HepG2 (cell line): ENCODE measurements around the gene EGLN2. TPM values are rescaled to one million over a fixed set of nuclear protein-coding genes. Genes with fewer than 3 reads are reported as not detected.

ENCODE experiments used
- CREB1 ChIP-seq, 2 experiments: fragments of 450-650 bp in 1 of 2; IDR thresholded peaks; 2 replicates each; pipeline ENCODE4 v1.6.1; 2016 to 2017; ENCODE audit warnings: control low read depth in 1 of 2, mild to moderate bottlenecking in 1 of 2, missing compliant biosample characterization in 1 of 2, missing genetic modification characterization in 1 of 2
- HIVEP1 ChIP-seq: sonication (generic); formaldehyde crosslinking; IDR thresholded peaks from 2 replicates; pipeline ENCODE4 v1.4.0; 2020; ENCODE audit warnings: mild to moderate bottlenecking, missing genetic modification reagents
- HOXA5 ChIP-seq: sonication (generic); formaldehyde crosslinking; IDR thresholded peaks from 2 replicates; pipeline ENCODE4 v1.4.0; 2020; ENCODE audit warnings: missing genetic modification reagents
- KLF6 ChIP-seq: IDR thresholded peaks from 2 replicates; pipeline ENCODE4 v1.8.0; 2016; ENCODE audit warnings: missing biosample characterization, missing genetic modification reagents
- KLF9 ChIP-seq: IDR thresholded peaks from 2 replicates; pipeline ENCODE4 v1.6.1; 2016; ENCODE audit warnings: low read depth
- NR2F2 ChIP-seq: IDR thresholded peaks from 2 replicates; pipeline ENCODE4 v1.6.1; 2012; ENCODE audit warnings: low read depth, inconsistent platforms, borderline replicate concordance
- POLR2AphosphoS5 ChIP-seq: IDR thresholded peaks from 2 replicates; pipeline ENCODE4 v1.6.1; 2012; ENCODE audit warnings: low read depth, low read length
- TARDBP ChIP-seq: sonication (generic); formaldehyde crosslinking; IDR thresholded peaks from 2 replicates; pipeline ENCODE4 v1.8.0; 2022; ENCODE audit warnings: mild to moderate bottlenecking, missing genetic modification reagents
- TOPORS ChIP-seq: sonication (generic); formaldehyde crosslinking; IDR thresholded peaks from 2 replicates; pipeline ENCODE4 v1.8.0; 2023; ENCODE audit warnings: mild to moderate bottlenecking, missing genetic modification reagents
- ZBED4 ChIP-seq: sonication (generic); formaldehyde crosslinking; IDR thresholded peaks from 2 replicates; pipeline ENCODE4 v1.4.0; 2020; ENCODE audit warnings: missing genetic modification reagents, borderline replicate concordance
- ZFP91 ChIP-seq: sonication (generic); formaldehyde crosslinking; IDR thresholded peaks from 2 replicates; pipeline ENCODE4 v1.9.0; 2022; ENCODE audit warnings: missing genetic modification reagents, mild to moderate bottlenecking, borderline replicate concordance
- ZGPAT ChIP-seq: IDR thresholded peaks from 2 replicates; pipeline ENCODE4 v1.6.1; 2016; ENCODE audit warnings: mild to moderate bottlenecking
- ZNF496 ChIP-seq: sonication (generic); formaldehyde crosslinking; IDR thresholded peaks from 2 replicates; pipeline ENCODE4 v1.8.1; 2023; ENCODE audit warnings: mild to moderate bottlenecking, moderate library complexity, missing genetic modification reagents; ENCODE audit not compliant: insufficient replicate concordance
- ZNF891 ChIP-seq: sonication (generic); formaldehyde crosslinking; IDR thresholded peaks from 2 replicates; pipeline ENCODE4 v1.5.0; 2020; ENCODE audit warnings: mild to moderate bottlenecking, missing genetic modification reagents
- polyA plus RNA-seq, 8 experiments: library from polyadenylated mRNA; depleted of rRNA in 3 of 8; stranded (reverse) in 7 of 8; unstranded in 1 of 8; fragments of >200 nt; fragmentation: Illumina TruSeq in 4 of 8; extraction: Trizol in 4 of 8; gene quantifications; 2 replicates each; pipeline versions ENCODE4 v1.2.1 to v1.2.3, GENCODE V29; 2011 to 2016; ENCODE audit warnings: low read depth in 4 of 8, missing spikeins in 1 of 8, mixed read lengths in 1 of 8; ENCODE audit not compliant: insufficient read depth in 1 of 8
- total RNA-seq, 5 experiments: library from RNA; depleted of rRNA; stranded (reverse); fragments of >200 nt; fragmentation: Illumina TruSeq; extraction: Trizol; gene quantifications; 2 replicates each; pipeline ENCODE4 v1.2.3, GENCODE V29; 2016; ENCODE audit warnings: low read depth in 1 of 5
- TF ChIP-seq, protein P1 (sequence below): IDR thresholded peaks from 2 replicates; pipeline ENCODE4 v1.6.1; 2012; ENCODE audit warnings: low read length, improper control_type of control experiment

EGLN2 gene
- total and polyA plus RNA-seq, 2 of the 13 experiments (the other 11 are each of a cell fraction or from before 2014, with no cell fraction given), result 16.5 to 40.8 TPM

- TF ChIP-seq, protein P1, sequence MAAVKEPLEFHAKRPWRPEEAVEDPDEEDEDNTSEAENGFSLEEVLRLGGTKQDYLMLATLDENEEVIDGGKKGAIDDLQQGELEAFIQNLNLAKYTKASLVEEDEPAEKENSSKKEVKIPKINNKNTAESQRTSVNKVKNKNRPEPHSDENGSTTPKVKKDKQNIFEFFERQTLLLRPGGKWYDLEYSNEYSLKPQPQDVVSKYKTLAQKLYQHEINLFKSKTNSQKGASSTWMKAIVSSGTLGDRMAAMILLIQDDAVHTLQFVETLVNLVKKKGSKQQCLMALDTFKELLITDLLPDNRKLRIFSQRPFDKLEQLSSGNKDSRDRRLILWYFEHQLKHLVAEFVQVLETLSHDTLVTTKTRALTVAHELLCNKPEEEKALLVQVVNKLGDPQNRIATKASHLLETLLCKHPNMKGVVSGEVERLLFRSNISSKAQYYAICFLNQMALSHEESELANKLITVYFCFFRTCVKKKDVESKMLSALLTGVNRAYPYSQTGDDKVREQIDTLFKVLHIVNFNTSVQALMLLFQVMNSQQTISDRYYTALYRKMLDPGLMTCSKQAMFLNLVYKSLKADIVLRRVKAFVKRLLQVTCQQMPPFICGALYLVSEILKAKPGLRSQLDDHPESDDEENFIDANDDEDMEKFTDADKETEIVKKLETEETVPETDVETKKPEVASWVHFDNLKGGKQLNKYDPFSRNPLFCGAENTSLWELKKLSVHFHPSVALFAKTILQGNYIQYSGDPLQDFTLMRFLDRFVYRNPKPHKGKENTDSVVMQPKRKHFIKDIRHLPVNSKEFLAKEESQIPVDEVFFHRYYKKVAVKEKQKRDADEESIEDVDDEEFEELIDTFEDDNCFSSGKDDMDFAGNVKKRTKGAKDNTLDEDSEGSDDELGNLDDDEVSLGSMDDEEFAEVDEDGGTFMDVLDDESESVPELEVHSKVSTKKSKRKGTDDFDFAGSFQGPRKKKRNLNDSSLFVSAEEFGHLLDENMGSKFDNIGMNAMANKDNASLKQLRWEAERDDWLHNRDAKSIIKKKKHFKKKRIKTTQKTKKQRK, result no peak
- TF ChIP-seq TARDBP, result no peak; the same call in 1 of the 2 replicates
- peak; percentile 46; the same call in 1 of the 2 replicates for TF ChIP-seq HOXA5 (CRISPR knock-in tag)
- peak; percentile 70; the same call in 1 of the 2 replicates for TF ChIP-seq ZFP91 (CRISPR knock-in tag)
- peak; percentile 58; the same call in 1 of the 2 replicates for TF ChIP-seq ZBED4 (CRISPR knock-in tag)
- no peak for TF ChIP-seq ZNF496 (CRISPR knock-in tag)
- peak; percentile 55 for TF ChIP-seq ZGPAT (CRISPR knock-in tag)
- TF ChIP-seq NR2F2, result peak; percentile 28; the same call in 1 of the 2 replicates
- TF ChIP-seq KLF6 (CRISPR knock-in tag), result no peak
- TF ChIP-seq HIVEP1 (CRISPR knock-in tag), result peak; percentile 82
- TF ChIP-seq ZNF891, result no peak
- TF ChIP-seq KLF9 (CRISPR knock-in tag), result no peak
- TF ChIP-seq TOPORS (CRISPR knock-in tag), result no peak
- TF ChIP-seq CREB1 (IDR thresholded peaks at IDR 0.05), result 0 out of 2 replicates have a peak, but pooled peaks have one; percentile 11
- TF ChIP-seq CREB1 (CRISPR knock-in tag; IDR thresholded peaks at IDR 0.05), result peak; percentile 34; the same call in 1 of the 2 replicates
- TF ChIP-seq POLR2AphosphoS5, result peak; percentile 56
Observed at GRCh38 chr19:40797963-40798682, 868 bp upstream of the EGLN2 start (continued).
